HL-60 (cell line): ENCODE data around the gene DNASE1L3.

ENCODE experiments used
- DNase-seq, 2 experiments: peaks; one replicate each; pipeline ENCODE4 v3.0.0-alpha.2; 2010 to 2020; ENCODE audit warnings: low read depth in 1 of 2, low spot score in 1 of 2
- H3K27ac ChIP-seq: fragments of 250-450 bp; sonication (Bioruptor Pico); replicated peaks from 2 replicates; pipeline ENCODE4 v1.5.1; 2020; ENCODE audit warnings: mild to moderate bottlenecking, moderate library complexity
- H3K27me3 ChIP-seq: fragments of 250-450 bp; sonication (Bioruptor Pico); 2 replicates; pipeline ENCODE4 v1.5.1; 2021; ENCODE audit warnings: mild to moderate bottlenecking, moderate library complexity; ENCODE audit not compliant: insufficient read depth, poor library complexity, severe bottlenecking
- H3K4me3 ChIP-seq: replicated peaks from 2 replicates; pipeline ENCODE4 v1.5.1; 2011; ENCODE audit warnings: mild to moderate bottlenecking, control low read depth, low read length; ENCODE audit not compliant: insufficient read depth
- GABPA ChIP-seq: IDR thresholded peaks from 2 replicates; pipeline ENCODE4 v1.6.1; 2012; ENCODE audit warnings: low read depth
- POLR2AphosphoS5 ChIP-seq: IDR thresholded peaks from 2 replicates; pipeline ENCODE4 v1.6.1; 2012; ENCODE audit warnings: low read depth
- SPI1 ChIP-seq: IDR thresholded peaks from 2 replicates; pipeline ENCODE4 v1.6.1; 2012; ENCODE audit warnings: low read depth, mild to moderate bottlenecking, borderline replicate concordance
- TF ChIP-seq, protein P1 (sequence below): IDR thresholded peaks from 2 replicates; pipeline ENCODE4 v1.6.1; 2012; ENCODE audit warnings: low read depth; ENCODE audit not compliant: insufficient replicate concordance
- TF ChIP-seq, protein P2 (sequence below): IDR thresholded peaks from one replicate; pipeline ENCODE4 v1.5.1; 2011; ENCODE audit warnings: low read length, control low read depth, inconsistent platforms; ENCODE audit not compliant: insufficient read depth

The DNASE1L3 gene

GRCh38 chr3:58238830-58239229 is 28.1 kb upstream of the DNASE1L3 start:
- H3K4me3 ChIP-seq, result no peak overlapping the region
- no peak overlapping the region for H3K27ac ChIP-seq
- H3K27me3 ChIP-seq, result peaks cover 12% of the 10 kb centered on the region
- DNase-seq, result no peak
- no peak for TF ChIP-seq POLR2AphosphoS5
- TF ChIP-seq SPI1, result no peak
- TF ChIP-seq, protein P1, sequence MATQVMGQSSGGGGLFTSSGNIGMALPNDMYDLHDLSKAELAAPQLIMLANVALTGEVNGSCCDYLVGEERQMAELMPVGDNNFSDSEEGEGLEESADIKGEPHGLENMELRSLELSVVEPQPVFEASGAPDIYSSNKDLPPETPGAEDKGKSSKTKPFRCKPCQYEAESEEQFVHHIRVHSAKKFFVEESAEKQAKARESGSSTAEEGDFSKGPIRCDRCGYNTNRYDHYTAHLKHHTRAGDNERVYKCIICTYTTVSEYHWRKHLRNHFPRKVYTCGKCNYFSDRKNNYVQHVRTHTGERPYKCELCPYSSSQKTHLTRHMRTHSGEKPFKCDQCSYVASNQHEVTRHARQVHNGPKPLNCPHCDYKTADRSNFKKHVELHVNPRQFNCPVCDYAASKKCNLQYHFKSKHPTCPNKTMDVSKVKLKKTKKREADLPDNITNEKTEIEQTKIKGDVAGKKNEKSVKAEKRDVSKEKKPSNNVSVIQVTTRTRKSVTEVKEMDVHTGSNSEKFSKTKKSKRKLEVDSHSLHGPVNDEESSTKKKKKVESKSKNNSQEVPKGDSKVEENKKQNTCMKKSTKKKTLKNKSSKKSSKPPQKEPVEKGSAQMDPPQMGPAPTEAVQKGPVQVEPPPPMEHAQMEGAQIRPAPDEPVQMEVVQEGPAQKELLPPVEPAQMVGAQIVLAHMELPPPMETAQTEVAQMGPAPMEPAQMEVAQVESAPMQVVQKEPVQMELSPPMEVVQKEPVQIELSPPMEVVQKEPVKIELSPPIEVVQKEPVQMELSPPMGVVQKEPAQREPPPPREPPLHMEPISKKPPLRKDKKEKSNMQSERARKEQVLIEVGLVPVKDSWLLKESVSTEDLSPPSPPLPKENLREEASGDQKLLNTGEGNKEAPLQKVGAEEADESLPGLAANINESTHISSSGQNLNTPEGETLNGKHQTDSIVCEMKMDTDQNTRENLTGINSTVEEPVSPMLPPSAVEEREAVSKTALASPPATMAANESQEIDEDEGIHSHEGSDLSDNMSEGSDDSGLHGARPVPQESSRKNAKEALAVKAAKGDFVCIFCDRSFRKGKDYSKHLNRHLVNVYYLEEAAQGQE, result no peak
- no peak for TF ChIP-seq GABPA
- TF ChIP-seq, protein P2, sequence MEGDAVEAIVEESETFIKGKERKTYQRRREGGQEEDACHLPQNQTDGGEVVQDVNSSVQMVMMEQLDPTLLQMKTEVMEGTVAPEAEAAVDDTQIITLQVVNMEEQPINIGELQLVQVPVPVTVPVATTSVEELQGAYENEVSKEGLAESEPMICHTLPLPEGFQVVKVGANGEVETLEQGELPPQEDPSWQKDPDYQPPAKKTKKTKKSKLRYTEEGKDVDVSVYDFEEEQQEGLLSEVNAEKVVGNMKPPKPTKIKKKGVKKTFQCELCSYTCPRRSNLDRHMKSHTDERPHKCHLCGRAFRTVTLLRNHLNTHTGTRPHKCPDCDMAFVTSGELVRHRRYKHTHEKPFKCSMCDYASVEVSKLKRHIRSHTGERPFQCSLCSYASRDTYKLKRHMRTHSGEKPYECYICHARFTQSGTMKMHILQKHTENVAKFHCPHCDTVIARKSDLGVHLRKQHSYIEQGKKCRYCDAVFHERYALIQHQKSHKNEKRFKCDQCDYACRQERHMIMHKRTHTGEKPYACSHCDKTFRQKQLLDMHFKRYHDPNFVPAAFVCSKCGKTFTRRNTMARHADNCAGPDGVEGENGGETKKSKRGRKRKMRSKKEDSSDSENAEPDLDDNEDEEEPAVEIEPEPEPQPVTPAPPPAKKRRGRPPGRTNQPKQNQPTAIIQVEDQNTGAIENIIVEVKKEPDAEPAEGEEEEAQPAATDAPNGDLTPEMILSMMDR, result no peak

DNA sequence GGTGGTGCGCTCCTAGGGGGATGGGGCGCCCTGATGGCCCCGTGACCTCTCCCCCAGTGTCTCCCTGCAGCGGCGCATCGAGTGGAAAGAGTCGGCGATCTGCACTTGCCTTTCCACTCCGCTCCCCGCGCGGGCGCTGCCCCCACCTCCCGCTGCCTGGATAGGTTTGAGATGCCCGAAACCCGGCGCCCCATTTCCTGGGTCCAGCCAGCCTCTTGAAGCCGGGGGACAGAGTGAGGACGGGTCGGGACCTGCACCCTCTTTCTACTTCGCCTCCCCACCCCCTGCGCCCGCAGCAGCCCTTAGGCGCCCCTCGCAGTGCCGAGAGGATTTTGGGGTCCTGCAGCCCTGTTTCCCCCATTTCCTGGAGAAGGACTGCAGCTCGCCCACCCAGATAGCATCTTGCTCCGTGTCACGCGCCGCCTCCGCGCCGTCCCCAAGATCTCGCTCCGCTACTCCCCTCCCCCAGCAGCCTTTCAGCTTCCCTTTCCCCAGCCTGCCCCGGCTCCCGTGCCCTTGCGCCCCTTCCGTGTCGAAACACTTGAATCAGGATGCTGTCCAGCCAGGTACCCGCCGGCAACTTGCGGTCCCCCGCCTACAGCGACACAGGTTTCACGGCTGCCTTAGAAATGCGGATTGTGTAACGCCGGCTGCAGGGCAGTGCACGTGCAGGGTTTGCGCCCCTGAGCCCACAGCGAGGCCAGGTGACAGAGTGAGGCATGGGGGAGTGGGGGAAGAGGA is 27.3 kb upstream of the DNASE1L3 start:
- no peak for TF ChIP-seq POLR2AphosphoS5
- TF ChIP-seq, protein P1, result peak; percentile 46
- DNase-seq, result peak; percentile 29 to 74
- no peak overlapping the region for H3K27ac ChIP-seq

GRCh38 chr3:58237238-58237940 is 26.6 kb upstream of the DNASE1L3 start, which contains the start of gene ABHD6:
TSS of gene ABHD6 (plus strand) at chr3:58237792. CDS start at chr3:58256587, 18,795 bp downstream.
- TF ChIP-seq, protein P2, result no peak
- TF ChIP-seq POLR2AphosphoS5 (no peak), GABPA (no peak), SPI1 (no peak)
- TF ChIP-seq, protein P1, result no peak
- Histone ChIP-seq H3K27ac (no peak within 1 kb of the TSS), H3K27me3 (peaks cover 12% of the 10 kb centered on the region)

More for the DNA sequence above, 27.3 kb upstream of the DNASE1L3 start:
- Histone ChIP-seq H3K27me3 (peaks cover 12% of the 10 kb centered on the region), H3K4me3 (peak overlapping the region; percentile 71)

More at GRCh38 chr3:58237238-58237940, 26.6 kb upstream of the DNASE1L3 start, which contains the start of gene ABHD6:
- DNase-seq, result peak; percentile 36 to 43
- peak within 1 kb of the TSS; percentile 71 for H3K4me3 ChIP-seq
